ENCODE data around the gene EPAS1. TPM values are rescaled to one million over a fixed set of nuclear protein-coding genes. Genes with fewer than 3 reads are reported as not detected.

The EPAS1 gene
- total and polyA plus RNA-seq, 2 of the 13 experiments (the other 11 are each of a cell fraction or from before 2014, with no cell fraction given), result 47.1 to 182 TPM

Small RNA genes lying within 50 kb of the gene (small RNA-seq; reads per million reads assigned to genes)
- gene RF00017 (ENCODE audit: insufficient read depth in 2 of 3, insufficient read length in 3 of 3, low read depth in 2 of 3, low replicate concordance in 1 of 3), result 0 reads per million in 3 experiments

Other genes with a start within 250 kb of the EPAS1 start
- gene TMEM247, start 182.2 kb downstream of the EPAS1 start, total RNA-seq (2016; rRNA removed; fragmentation: Illumina TruSeq; extraction: Trizol), result not detected in 2 replicates
- gene TMEM247, start 182.2 kb downstream of the EPAS1 start, polyA plus RNA-seq (2011; rRNA removed), result not detected in 2 replicates
- 9.9 and 10.4 TPM in 2 replicates for gene RHOQ, start 245.1 kb downstream of the EPAS1 start, total RNA-seq (2016; rRNA removed; fragmentation: Illumina TruSeq; extraction: Trizol)
- gene RHOQ, start 245.1 kb downstream of the EPAS1 start, polyA plus RNA-seq (2011; rRNA removed), result 14.2 and 15.3 TPM in 2 replicates
- 2.1 and 2.4 TPM in 2 replicates for gene ATP6V1E2, start 245.2 kb downstream of the EPAS1 start, total RNA-seq (2016; rRNA removed; fragmentation: Illumina TruSeq; extraction: Trizol)
- 1.9 and 2.9 TPM in 2 replicates for gene ATP6V1E2, start 245.2 kb downstream of the EPAS1 start, polyA plus RNA-seq (2011; rRNA removed)